Activated CD8-positive, alpha-beta memory T cell treated with anti-CD3 and anti-CD28 coated beads, Interleukin-2, amount 10 ng/mL, durations not matched to agents 7 days and 5 days (primary cell): ENCODE data around the gene FAM187B. TPM values are rescaled to one million over a fixed set of nuclear protein-coding genes. Genes with fewer than 3 reads are reported as not detected.
"Not testable (repeated sequence)": the region's sequence is repeated elsewhere in the genome, so short reads cannot be mapped to it uniquely, and the experiment has no call there.

Experiments
- ATAC-seq: fragments of 150-1000 bp; cut with Tn5 transposase; one replicate; pipeline ENCODE4 v1.10.0; 2021; ENCODE audit warnings: moderate library complexity
- CTCF ChIA-PET: fragments of 350-600 bp; sonication (Branson Sonifier 250); formaldehyde crosslinking; loops from one replicate; lab custom pipeline; 2021; ENCODE audit warnings: antibody characterized with exemption; lab: Charles Lee
- DNase-seq: peaks from one replicate; pipeline ENCODE4 v3.0.0-alpha.2; 2020
- H3K27ac Mint-ChIP-seq: one replicate; pipeline ENCODE4 v1.8.0; 2021; ENCODE audit warnings: mild to moderate bottlenecking, mixed read lengths
- H3K27me3 Mint-ChIP-seq: one replicate; pipeline ENCODE4 v1.8.0; 2021; ENCODE audit warnings: mixed read lengths
- H3K36me3 Mint-ChIP-seq: one replicate; pipeline ENCODE4 v1.8.0; 2021; ENCODE audit warnings: mild to moderate bottlenecking, mixed read lengths
- H3K4me1 Mint-ChIP-seq: one replicate; pipeline ENCODE4 v1.8.0; 2021; ENCODE audit warnings: mixed read lengths
- H3K4me3 Mint-ChIP-seq: one replicate; pipeline ENCODE4 v1.8.0; 2021; ENCODE audit warnings: mild to moderate bottlenecking, moderate library complexity, mixed read lengths
- H3K9me3 Mint-ChIP-seq: one replicate; pipeline ENCODE4 v1.8.0; 2022; ENCODE audit warnings: low read depth, mixed read lengths
- total RNA-seq, 2 experiments: library from RNA; stranded (reverse); gene quantifications; one replicate each; pipeline ENCODE4 v1.2.3, GENCODE V29; 2021

The FAM187B gene
- total RNA-seq, 2 experiments from 2014 or later, result not detected

- peaks cover 87% of the 10 kb centered on the region for H3K4me1 Mint-ChIP-seq
- H3K36me3 Mint-ChIP-seq, result peaks cover 11% of the 10 kb centered on the region
- no peak for ATAC-seq
- H3K4me3 Mint-ChIP-seq, result no peak overlapping the region
- peak overlapping the region; percentile 61 for H3K27ac Mint-ChIP-seq
- no peaks in the 10 kb centered on the region for H3K9me3 Mint-ChIP-seq
- CTCF ChIA-PET, result interaction anchor here (0.9 kb wide), 1 partner anchor 61 kb away, joined by 3 read pairs; no protein-coding TSS in a partner anchor
- peak; percentile 3 for DNase-seq
- H3K27me3 Mint-ChIP-seq, result no peaks in the 10 kb centered on the region
These were observed 18.9 kb downstream of the FAM187B start for GRCh38 chr19:35209646-35210045.

GRCh38 chr19:35208121-35208520 lies 20.4 kb downstream of the FAM187B start:
- Mint-ChIP-seq H3K27me3 (no peaks in the 10 kb centered on the region), H3K4me1 (peaks cover 84% of the 10 kb centered on the region), H3K9me3 (no peaks in the 10 kb centered on the region), H3K27ac (peak overlapping the region; percentile 93), H3K36me3 (peaks cover 11% of the 10 kb centered on the region), H3K4me3 (no peak overlapping the region)
- DNase-seq (peak; percentile 55), ATAC-seq (no peak)
- CTCF ChIA-PET, result no interaction called here

GRCh38 chr19:35207391-35207871 lies 21.1 kb downstream of the FAM187B start:
- no peak overlapping the region for H3K4me3 Mint-ChIP-seq
- DNase-seq (peak; percentile 40), ATAC-seq (no peak)
- peaks cover 12% of the 10 kb centered on the region for H3K36me3 Mint-ChIP-seq
- no peaks in the 10 kb centered on the region for H3K9me3 Mint-ChIP-seq
- no peaks in the 10 kb centered on the region for H3K27me3 Mint-ChIP-seq
- H3K4me1 Mint-ChIP-seq, result peaks cover 83% of the 10 kb centered on the region
- CTCF ChIA-PET, result interaction anchor here (0.7 kb wide), 1 partner anchor 65 kb away, joined by 3 read pairs; no protein-coding TSS in a partner anchor
- H3K27ac Mint-ChIP-seq, result peak overlapping the region; percentile 93

GRCh38 chr19:35206855-35207254 lies 21.7 kb downstream of the FAM187B start:
- H3K27ac Mint-ChIP-seq, result peak overlapping the region; percentile 93
- no peaks in the 10 kb centered on the region for H3K27me3 Mint-ChIP-seq
- no peaks in the 10 kb centered on the region for H3K9me3 Mint-ChIP-seq
- peak overlapping the region; percentile 53 for H3K4me3 Mint-ChIP-seq
- ATAC-seq, result no peak
- peak; percentile 43 for DNase-seq
- peaks cover 11% of the 10 kb centered on the region for H3K36me3 Mint-ChIP-seq
- CTCF ChIA-PET, result interaction anchor here (1.0 to 2.0 kb wide), 5 partner anchors 8 to 140 kb away, joined by 3 to 8 read pairs (median 4); partner anchors contain the start of gene FXYD5
- H3K4me1 Mint-ChIP-seq, result peaks cover 77% of the 10 kb centered on the region

- Mint-ChIP-seq H3K27me3 (no peaks in the 10 kb centered on the region), H3K4me3 (peak overlapping the region; percentile 53), H3K27ac (peak overlapping the region; percentile 93), H3K9me3 (no peaks in the 10 kb centered on the region), H3K36me3 (peaks cover 11% of the 10 kb centered on the region), H3K4me1 (peaks cover 72% of the 10 kb centered on the region)
- ATAC-seq, result peak; percentile 59
- peak; percentile 72 for DNase-seq
- CTCF ChIA-PET, result interaction anchor here (1.0 to 2.0 kb wide), 5 partner anchors 8 to 140 kb away, joined by 3 to 8 read pairs (median 4); partner anchors contain the start of gene FXYD5
These were observed 22.2 kb downstream of the FAM187B start for GRCh38 chr19:35206379-35206778.

- DNase-seq (no peak), ATAC-seq (no peak)
- Mint-ChIP-seq H3K36me3 (peaks cover 11% of the 10 kb centered on the region), H3K4me3 (no peak overlapping the region), H3K27ac (peak overlapping the region; percentile 93), H3K9me3 (no peaks in the 10 kb centered on the region), H3K4me1 (peaks cover 70% of the 10 kb centered on the region), H3K27me3 (no peaks in the 10 kb centered on the region)
- CTCF ChIA-PET, result interaction anchor here (1.0 to 2.0 kb wide), 5 partner anchors 9 to 139 kb away, joined by 3 to 8 read pairs (median 4); partner anchors contain the start of gene FXYD5
These were observed 22.7 kb downstream of the FAM187B start for GRCh38 chr19:35205733-35206323.

- H3K9me3 Mint-ChIP-seq, result no peaks in the 10 kb centered on the region
- H3K27ac Mint-ChIP-seq, result peak overlapping the region; percentile 93
- peaks cover 65% of the 10 kb centered on the region for H3K4me1 Mint-ChIP-seq
- peak; percentile 18 for ATAC-seq
- no peaks in the 10 kb centered on the region for H3K27me3 Mint-ChIP-seq
- peak; percentile 45 for DNase-seq
- CTCF ChIA-PET, result interaction anchor here (1.5 to 2.0 kb wide), 2 partner anchors 51 kb away, joined by 8 read pairs; partner anchors contain the start of gene FXYD5
- H3K4me3 Mint-ChIP-seq, result no peak overlapping the region
- peaks cover 11% of the 10 kb centered on the region for H3K36me3 Mint-ChIP-seq
These were observed 23.5 kb downstream of the FAM187B start for GRCh38 chr19:35204799-35205732.

- no peak for ATAC-seq
These were observed 25.5 kb downstream of the FAM187B start for GRCh38 chr19:35202722-35203688.

GRCh38 chr19:35199481-35199880 lies 29.1 kb downstream of the FAM187B start:
- H3K4me3 Mint-ChIP-seq, result no peak overlapping the region
- ATAC-seq, result no peak
- DNase-seq, result no peak
- H3K4me1 Mint-ChIP-seq, result peaks cover 18% of the 10 kb centered on the region
- CTCF ChIA-PET, result interaction anchor here (1.2 to 1.6 kb wide), 4 partner anchors 12 to 64 kb away, joined by 3 to 5 read pairs (median 4); no protein-coding TSS in a partner anchor
- no peak overlapping the region for H3K27ac Mint-ChIP-seq
- H3K9me3 Mint-ChIP-seq, result no peaks in the 10 kb centered on the region
- H3K36me3 Mint-ChIP-seq, result peaks cover 1% of the 10 kb centered on the region
- H3K27me3 Mint-ChIP-seq, result no peaks in the 10 kb centered on the region

More at GRCh38 chr19:35202722-35203688, 25.5 kb downstream of the FAM187B start:
- CTCF ChIA-PET, result interaction anchor here (0.8 to 1.8 kb wide), 5 partner anchors 9 to 62 kb away, joined by 3 to 8 read pairs (median 5); partner anchors contain the start of gene FXYD5
- Mint-ChIP-seq H3K4me1 (peaks cover 53% of the 10 kb centered on the region), H3K9me3 (no peaks in the 10 kb centered on the region), H3K27ac (peak overlapping the region; percentile 56), H3K4me3 (no peak overlapping the region), H3K36me3 (peaks cover 3% of the 10 kb centered on the region), H3K27me3 (no peaks in the 10 kb centered on the region)
- DNase-seq, result peak; percentile 23

GRCh38 chr19:35196861-35197260 lies 31.7 kb downstream of the FAM187B start:
- H3K36me3 Mint-ChIP-seq, H3K27ac Mint-ChIP-seq, CTCF ChIA-PET, H3K4me1 Mint-ChIP-seq, H3K9me3 Mint-ChIP-seq, H3K27me3 Mint-ChIP-seq, H3K4me3 Mint-ChIP-seq, ATAC-seq: not testable (repeated sequence)
- peak; percentile 11 for DNase-seq

- Mint-ChIP-seq H3K9me3 (no peaks in the 10 kb centered on the region), H3K27ac (no peak overlapping the region), H3K27me3 (peaks cover 4% of the 10 kb centered on the region), H3K36me3 (peaks cover 3% of the 10 kb centered on the region), H3K4me3 (no peak overlapping the region), H3K4me1 (peaks cover 2% of the 10 kb centered on the region)
- no peak for ATAC-seq
- CTCF ChIA-PET, result no interaction called here
- DNase-seq, result peak; percentile 4
These were observed 32.7 kb downstream of the FAM187B start for GRCh38 chr19:35195830-35196229.
